Measurements from ENCODE around the gene DRAXIN. TPM values are rescaled to one million over a fixed set of nuclear protein-coding genes. Genes with fewer than 3 reads are reported as not detected.

The DRAXIN gene
- total and polyA plus RNA-seq, 4 donors, result 0.04 to 0.31 (median 0.14) TPM

DNA sequence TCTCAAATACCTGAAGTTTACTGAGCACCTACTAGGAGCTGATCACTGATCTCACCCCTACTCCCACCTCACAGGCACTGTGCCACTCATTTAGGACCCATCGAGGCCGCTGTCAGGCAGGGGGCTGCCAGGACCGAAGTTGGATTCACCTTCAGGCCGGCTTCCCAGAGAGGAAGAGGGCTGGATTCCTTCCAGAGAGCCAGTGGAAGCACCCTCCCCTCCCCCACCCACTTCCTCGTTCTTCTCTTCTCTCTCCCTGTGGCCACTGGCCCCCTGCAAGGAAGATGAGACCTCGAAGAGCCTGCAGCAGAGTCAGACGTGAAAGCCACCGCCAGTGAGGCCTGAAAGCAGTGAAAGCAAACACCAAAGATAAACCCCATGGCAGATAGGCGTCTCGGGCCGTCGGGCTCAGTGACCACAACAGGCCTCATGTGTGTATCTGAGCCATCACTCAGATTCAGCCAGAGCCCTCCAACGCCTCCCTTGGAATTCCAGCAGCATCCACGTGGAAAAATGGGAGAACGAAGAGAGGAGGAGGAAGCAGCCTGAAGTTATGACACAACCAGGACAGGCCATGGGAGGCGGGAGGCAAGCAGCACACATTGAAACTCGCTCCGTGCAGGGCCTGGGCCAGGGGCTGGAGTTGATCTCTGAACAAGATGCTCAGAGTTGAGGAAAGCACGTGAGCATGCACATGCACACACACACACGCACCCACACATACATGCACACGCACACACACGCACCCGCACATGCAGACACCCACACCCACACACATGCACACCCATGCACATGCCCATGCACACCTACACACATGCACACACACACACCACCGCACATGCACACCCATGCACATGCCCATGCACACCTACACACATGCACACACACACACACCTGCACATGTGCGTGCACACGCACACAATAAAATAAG is 38.3 kb downstream of the DRAXIN start:
- Histone ChIP-seq H3K9ac (ENCODE audit: insufficient read depth in 1 of 2, low read length in 2 of 2) (no peak overlapping the region), H3K36me3 (ENCODE audit: control insufficient read depth in 4 of 4, insufficient read depth in 4 of 4, low read length in 4 of 4) (no peaks in the 10 kb centered on the region), H3K4me1 (ENCODE audit: control insufficient read depth in 5 of 5, insufficient read depth in 5 of 5, low read length in 5 of 5) (peaks cover 0 to 41% (median 24%) of the 10 kb centered on the region in 5 donors), H3K27ac (ENCODE audit: low read depth in 1 of 2, low read length in 1 of 2) (peak overlapping the region in 1 of 2 donors; percentile 77), H3K4me3 (no peak overlapping the region), H3K27me3 (ENCODE audit: control insufficient read depth in 3 of 3, insufficient read depth in 3 of 3, low read length in 2 of 3) (no peaks in the 10 kb centered on the region), H3K9me3 (ENCODE audit: control insufficient read depth in 4 of 4, insufficient read depth in 3 of 4, low read length in 3 of 4) (no peaks in the 10 kb centered on the region)
- ATAC-seq (ENCODE audit: insufficient read depth, low FRiP score) (no peak), DNase-seq (peak; percentile 28 to 47 (median 43))
- 29 to 38% methylated on average over 25 to 26 of the region's 26 CpGs for WGBS, 2 donors
- TF ChIP-seq CTCF (IDR thresholded peaks at IDR 0.05; ENCODE audit: control extremely low read depth, extremely low read depth), result no peak

GRCh38 chr1:11730429-11730891 is 39.0 kb downstream of the DRAXIN start:
- no peaks in the 10 kb centered on the region for H3K36me3 ChIP-seq (ENCODE audit: control insufficient read depth in 4 of 4, insufficient read depth in 4 of 4, low read length in 4 of 4)
- no peaks in the 10 kb centered on the region for H3K27me3 ChIP-seq (ENCODE audit: control insufficient read depth in 3 of 3, insufficient read depth in 3 of 3, low read length in 2 of 3)
- WGBS, 2 donors, result 5 to 7% methylated on average over 5 of the region's 5 CpGs
- no peak overlapping the region for H3K4me3 ChIP-seq
- no peak overlapping the region for H3K9ac ChIP-seq (ENCODE audit: insufficient read depth in 1 of 2, low read length in 2 of 2)
- peak; percentile 80 to 91 (median 88) for DNase-seq
- TF ChIP-seq CTCF (IDR thresholded peaks at IDR 0.05; ENCODE audit: control extremely low read depth, extremely low read depth), result no peak
- H3K4me1 ChIP-seq (ENCODE audit: control insufficient read depth in 5 of 5, insufficient read depth in 5 of 5, low read length in 5 of 5), result peaks cover 0 to 43% (median 27%) of the 10 kb centered on the region in 5 donors
- peak; percentile 85 for ATAC-seq (ENCODE audit: insufficient read depth, low FRiP score)
- H3K27ac ChIP-seq (ENCODE audit: low read depth in 1 of 2, low read length in 1 of 2), result peak overlapping the region in 1 of 2 donors; percentile 95
- no peaks in the 10 kb centered on the region for H3K9me3 ChIP-seq (ENCODE audit: control insufficient read depth in 4 of 4, insufficient read depth in 3 of 4, low read length in 3 of 4)

GRCh38 chr1:11731691-11732283 is 40.3 kb downstream of the DRAXIN start:
- ATAC-seq (ENCODE audit: insufficient read depth, low FRiP score), result peak; percentile 24
- WGBS, 2 donors, result 8 to 19% methylated on average over 17 of the region's 17 CpGs
- peak overlapping the region; percentile 45 to 90 for H3K27ac ChIP-seq (ENCODE audit: low read depth in 1 of 2, low read length in 1 of 2)

More at GRCh38 chr1:11731691-11732283, 40.3 kb downstream of the DRAXIN start:
- Histone ChIP-seq H3K4me3 (no peak overlapping the region), H3K4me1 (ENCODE audit: control insufficient read depth in 5 of 5, insufficient read depth in 5 of 5, low read length in 5 of 5) (peaks cover 0 to 49% (median 27%) of the 10 kb centered on the region in 5 donors), H3K9me3 (ENCODE audit: control insufficient read depth in 4 of 4, insufficient read depth in 3 of 4, low read length in 3 of 4) (no peaks in the 10 kb centered on the region), H3K36me3 (ENCODE audit: control insufficient read depth in 4 of 4, insufficient read depth in 4 of 4, low read length in 4 of 4) (no peaks in the 10 kb centered on the region), H3K27me3 (ENCODE audit: control insufficient read depth in 3 of 3, insufficient read depth in 3 of 3, low read length in 2 of 3) (no peaks in the 10 kb centered on the region), H3K9ac (ENCODE audit: insufficient read depth in 1 of 2, low read length in 2 of 2) (peak overlapping the region in 1 of 2 donors; percentile 91)
- TF ChIP-seq CTCF (IDR thresholded peaks at IDR 0.05; ENCODE audit: control extremely low read depth, extremely low read depth), result no peak
- peak; percentile 92 to 96 (median 95) for DNase-seq
